NAMALWA (cell line): ENCODE data around the gene TTF1.

Experiments used
- DNase-seq: peaks from one replicate; pipeline ENCODE4 v3.0.0-alpha.2; 2015; ENCODE audit warnings: low spot score

Gene TTF1

GRCh38 chr9:132406554-132407122 is at the start of gene TTF1:
Gene TTF1 (minus strand): TSS chr9:132406840. CDS start chr9:132402821, 4,019 bp downstream.
- DNase-seq = peak; percentile 97

- no peak for DNase-seq
These were observed 49.6 kb upstream of the TTF1 start for GRCh38 chr9:132456241-132456640.

GRCh38 chr9:132451276-132451675 is 44.6 kb upstream of the TTF1 start:
- DNase-seq = no peak

- DNase-seq = no peak
These were observed 41.3 kb upstream of the TTF1 start for GRCh38 chr9:132447902-132448301.

- no peak for DNase-seq
These were observed 40.7 kb upstream of the TTF1 start for GRCh38 chr9:132447346-132447745.

GRCh38 chr9:132446887-132447286 is 40.2 kb upstream of the TTF1 start:
- no peak for DNase-seq

- no peak for DNase-seq
These were observed 37.4 kb upstream of the TTF1 start for GRCh38 chr9:132443951-132444607.

- DNase-seq = no peak
These were observed 34.8 kb upstream of the TTF1 start for GRCh38 chr9:132441404-132441803.

- DNase-seq = no peak
These were observed 34.1 kb upstream of the TTF1 start for GRCh38 chr9:132440735-132441134.

GRCh38 chr9:132439153-132439552 is 32.5 kb upstream of the TTF1 start:
- DNase-seq = no peak

GRCh38 chr9:132434881-132435280 is 28.2 kb upstream of the TTF1 start:
- DNase-seq = no peak

- no peak for DNase-seq
These were observed 24.4 kb upstream of the TTF1 start for GRCh38 chr9:132430998-132431397.

GRCh38 chr9:132426639-132427414 is 20.2 kb upstream of the TTF1 start:
- no peak for DNase-seq

- no peak for DNase-seq
These were observed 19.0 kb upstream of the TTF1 start for GRCh38 chr9:132425675-132426062.

- no peak for DNase-seq
These were observed 18.4 kb upstream of the TTF1 start for GRCh38 chr9:132424857-132425674.

GRCh38 chr9:132423503-132423902 is 16.9 kb upstream of the TTF1 start:
- DNase-seq = no peak

GRCh38 chr9:132422574-132422973 is 15.9 kb upstream of the TTF1 start:
- DNase-seq = no peak

- no peak for DNase-seq
These were observed 12.2 kb upstream of the TTF1 start for GRCh38 chr9:132418726-132419363.

- DNase-seq = no peak
These were observed 8.5 kb upstream of the TTF1 start for GRCh38 chr9:132415181-132415580.

GRCh38 chr9:132414731-132415130 is 8.1 kb upstream of the TTF1 start:
- DNase-seq = no peak

- DNase-seq = no peak
These were observed 7.3 kb upstream of the TTF1 start for GRCh38 chr9:132413926-132414325.

GRCh38 chr9:132412089-132412488 is 5.4 kb upstream of the TTF1 start:
- DNase-seq = peak; percentile 55
